ENCODE measurements around the gene MEF2A. TPM values are rescaled to one million over a fixed set of nuclear protein-coding genes. Genes with fewer than 3 reads are reported as not detected.
"Not testable (repeated sequence)": the region's sequence is repeated elsewhere in the genome, so short reads cannot be mapped to it uniquely, and the experiment has no call there.

Gene MEF2A
- total and polyA plus RNA-seq, 9 donors, result 25.5 to 82.7 (median 59.9) TPM

GRCh38 chr15:99731336-99732123 lies 165.7 kb downstream of the MEF2A start:
- no peaks in the 10 kb centered on the region for H3K36me3 ChIP-seq
- no peaks in the 10 kb centered on the region for H3K9me3 ChIP-seq
- peaks cover 4% of the 10 kb centered on the region for H3K4me1 ChIP-seq (ENCODE audit: insufficient read depth)
- no peaks in the 10 kb centered on the region for H3K27me3 ChIP-seq
- 76 to 83% (median 76%) methylated on average over 26 of the region's 26 CpGs for WGBS, 3 donors
- TF ChIP-seq EP300 (IDR thresholded peaks at IDR 0.05), result no peak
- TF ChIP-seq, protein P1, sequence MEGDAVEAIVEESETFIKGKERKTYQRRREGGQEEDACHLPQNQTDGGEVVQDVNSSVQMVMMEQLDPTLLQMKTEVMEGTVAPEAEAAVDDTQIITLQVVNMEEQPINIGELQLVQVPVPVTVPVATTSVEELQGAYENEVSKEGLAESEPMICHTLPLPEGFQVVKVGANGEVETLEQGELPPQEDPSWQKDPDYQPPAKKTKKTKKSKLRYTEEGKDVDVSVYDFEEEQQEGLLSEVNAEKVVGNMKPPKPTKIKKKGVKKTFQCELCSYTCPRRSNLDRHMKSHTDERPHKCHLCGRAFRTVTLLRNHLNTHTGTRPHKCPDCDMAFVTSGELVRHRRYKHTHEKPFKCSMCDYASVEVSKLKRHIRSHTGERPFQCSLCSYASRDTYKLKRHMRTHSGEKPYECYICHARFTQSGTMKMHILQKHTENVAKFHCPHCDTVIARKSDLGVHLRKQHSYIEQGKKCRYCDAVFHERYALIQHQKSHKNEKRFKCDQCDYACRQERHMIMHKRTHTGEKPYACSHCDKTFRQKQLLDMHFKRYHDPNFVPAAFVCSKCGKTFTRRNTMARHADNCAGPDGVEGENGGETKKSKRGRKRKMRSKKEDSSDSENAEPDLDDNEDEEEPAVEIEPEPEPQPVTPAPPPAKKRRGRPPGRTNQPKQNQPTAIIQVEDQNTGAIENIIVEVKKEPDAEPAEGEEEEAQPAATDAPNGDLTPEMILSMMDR (IDR thresholded peaks at IDR 0.05), result no peak
- TF ChIP-seq POLR2A (IDR thresholded peaks at IDR 0.05), result no peak
- peak in 2 of 5 donors; percentile 38 to 47 for DNase-seq
- intact Hi-C loops (cut with DNase I), result no loop called here
- no peak overlapping the region for H3K27ac ChIP-seq
- H3K4me3 ChIP-seq, result peak overlapping the region; percentile 99

DNA sequence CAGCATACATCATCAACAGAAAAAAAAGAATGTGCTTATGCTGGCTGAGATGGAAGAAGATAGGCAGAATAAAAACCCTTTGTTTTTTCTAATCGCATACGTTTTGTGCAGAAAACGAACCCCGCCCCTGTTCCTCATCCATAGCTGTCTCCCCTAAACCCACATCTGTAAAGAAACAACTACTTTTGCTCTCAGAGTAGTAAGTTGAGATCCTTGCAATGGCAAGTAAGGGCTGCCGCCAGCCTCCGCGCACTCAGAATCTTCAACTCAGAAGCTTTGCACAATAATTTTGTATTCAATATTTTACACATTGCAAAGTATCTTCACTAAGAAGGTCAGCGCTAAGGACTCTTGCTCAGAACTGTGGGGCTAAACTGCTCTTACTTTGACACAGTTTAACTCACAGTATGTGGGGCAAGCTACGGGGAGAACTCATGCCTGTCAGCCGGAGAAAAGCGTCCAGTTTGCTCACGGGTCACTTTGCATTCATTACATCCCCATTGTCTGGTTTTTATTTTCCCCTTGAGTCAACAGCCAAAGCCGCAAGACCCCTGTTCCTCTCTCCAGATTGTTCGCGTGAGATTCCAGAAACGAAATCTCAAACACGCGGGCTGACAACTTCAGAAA lies 166.5 kb downstream of the MEF2A start:
- DNase-seq, result no peak
- H3K36me3 ChIP-seq, result no peaks in the 10 kb centered on the region
- peaks cover 4% of the 10 kb centered on the region for H3K4me1 ChIP-seq (ENCODE audit: insufficient read depth)
- intact Hi-C loops (cut with DNase I), result no loop called here
- no peaks in the 10 kb centered on the region for H3K27me3 ChIP-seq
- no peaks in the 10 kb centered on the region for H3K9me3 ChIP-seq
- no peak for TF ChIP-seq POLR2A (IDR thresholded peaks at IDR 0.05)
- TF ChIP-seq, protein P1 (IDR thresholded peaks at IDR 0.05), result no peak
- TF ChIP-seq EP300 (IDR thresholded peaks at IDR 0.05), result no peak
- H3K27ac ChIP-seq, result peak overlapping the region; percentile 84 to 90
- peak overlapping the region; percentile 99 for H3K4me3 ChIP-seq
- WGBS, 3 donors, result 9 to 14% (median 12%) methylated on average over 18 of the region's 18 CpGs

- H3K27me3 ChIP-seq, result no peaks in the 10 kb centered on the region
- no peaks in the 10 kb centered on the region for H3K9me3 ChIP-seq
- H3K27ac ChIP-seq, result peak overlapping the region; percentile 84 to 90
- intact Hi-C loops (cut with DNase I), result no loop called here
- peaks cover 4% of the 10 kb centered on the region for H3K4me1 ChIP-seq (ENCODE audit: insufficient read depth)
- peak overlapping the region; percentile 99 for H3K4me3 ChIP-seq
- no peaks in the 10 kb centered on the region for H3K36me3 ChIP-seq
- TF ChIP-seq POLR2A (IDR thresholded peaks at IDR 0.05) (no peak), EP300 (IDR thresholded peaks at IDR 0.05) (no peak)
- TF ChIP-seq, protein P1 (IDR thresholded peaks at IDR 0.05), result no peak
- DNase-seq, result peak in 3 of 5 donors; percentile 57 to 81 (median 65)
- WGBS, 3 donors, result 0 to 2% (median 1%) methylated on average over 27 to 46 of the region's 46 CpGs
Observed at GRCh38 chr15:99732751-99733267, 167.0 kb downstream of the MEF2A start.

DNA sequence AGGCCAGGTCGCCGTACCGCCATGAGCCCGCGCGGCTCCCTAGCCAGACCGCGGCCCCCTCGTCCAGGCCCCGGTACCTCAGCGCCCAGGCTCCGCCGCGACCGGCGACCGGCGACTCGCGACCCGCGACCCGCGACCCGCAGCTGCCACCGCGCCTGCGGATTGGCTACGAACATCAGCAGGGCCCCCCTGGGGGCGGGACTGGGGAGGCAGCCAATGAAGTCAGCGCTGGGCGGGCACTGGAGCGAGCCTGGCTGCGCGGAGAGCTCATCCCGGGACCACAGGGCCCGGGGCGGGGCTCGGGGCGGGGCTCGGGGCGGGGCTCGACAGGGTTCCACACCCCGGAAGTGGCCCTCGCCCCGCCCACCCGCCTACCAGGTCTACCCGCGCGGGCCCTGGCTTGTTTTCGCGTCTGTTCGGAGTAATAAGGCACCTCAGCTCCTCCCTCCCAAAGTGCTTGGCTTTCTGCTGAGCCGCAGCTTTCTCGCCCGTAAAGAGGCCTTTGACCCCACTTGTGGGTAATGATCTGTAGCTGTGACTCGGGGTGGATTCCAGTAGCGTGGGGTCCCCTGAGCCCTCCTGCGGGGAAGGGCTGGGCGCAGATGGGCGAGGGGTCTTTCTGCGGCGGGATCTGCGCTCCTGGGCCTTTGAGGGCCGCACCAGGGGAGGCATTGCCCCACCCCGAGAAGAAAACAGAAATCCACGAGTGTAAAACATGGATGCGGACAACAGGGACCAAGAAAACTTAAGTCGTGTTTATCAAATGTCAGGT lies 167.7 kb downstream of the MEF2A start, which contains the start of gene LYSMD4:
LYSMD4 (minus strand) TSS at position 170 of the 772 bp plus-strand sequence. CDS start 1,438 bp downstream, outside the sequence.
- intact Hi-C loops (cut with DNase I), result no loop called here
- TF ChIP-seq, protein P1 (IDR thresholded peaks at IDR 0.05), result no peak
- TF ChIP-seq POLR2A (IDR thresholded peaks at IDR 0.05), result peak; percentile 92
- peak within 1 kb of the TSS; percentile 99 for H3K4me3 ChIP-seq
- no peaks in the 10 kb centered on the region for H3K27me3 ChIP-seq
- H3K27ac ChIP-seq, result peak within 1 kb of the TSS; percentile 84 to 90
- H3K36me3 ChIP-seq, result no peaks in the 10 kb centered on the region
- peak; percentile 99 for DNase-seq
- no peaks in the 10 kb centered on the region for H3K9me3 ChIP-seq
- H3K4me1 ChIP-seq (ENCODE audit: insufficient read depth), result peaks cover 4% of the 10 kb centered on the region
- WGBS, 3 donors, result 8 to 28% (median 10%) methylated on average over 18 to 69 of the region's 69 CpGs

GRCh38 chr15:99734040-99734291 lies 168.2 kb downstream of the MEF2A start:
- H3K9me3 ChIP-seq; H3K4me1 ChIP-seq (ENCODE audit: insufficient read depth); intact Hi-C loops (cut with DNase I); H3K27me3 ChIP-seq; H3K36me3 ChIP-seq: not testable (repeated sequence)
- Histone ChIP-seq H3K4me3 (peak overlapping the region; percentile 99), H3K27ac (peak overlapping the region in 1 of 2 donors; percentile 84)
- DNase-seq, result peak in 1 of 5 donors; percentile 31
- WGBS, 3 donors, result 91 to 92% (median 91%) methylated on average over 13 of the region's 13 CpGs
